HEK293T (cell line): ENCODE data around the gene THOP1.

Experiments used
- CTCF ChIA-PET: fragments of 350-600 bp; formaldehyde crosslinking; extraction: SDS; loops from one replicate; lab custom pipeline; 2021; ENCODE audit warnings: antibody characterized with exemption, inconsistent platforms; lab: Yijun Ruan, JAX
- POLR2A ChIA-PET: fragments of 350-600 bp; formaldehyde crosslinking; extraction: SDS; loops from one replicate; lab custom pipeline; 2020; ENCODE audit warnings: antibody characterized with exemption, inconsistent platforms; lab: Yijun Ruan, JAX
- DNase-seq: peaks from one replicate; pipeline ENCODE4 v3.0.0; 2012; ENCODE audit warnings: mixed read lengths; ENCODE audit errors: extremely low spot score
- ARNT ChIP-seq: fragments of 450-650 bp; IDR thresholded peaks from 2 replicates; pipeline ENCODE4 v1.6.1; 2017; ENCODE audit warnings: mild to moderate bottlenecking
- BHLHE40 ChIP-seq: fragments of 450-650 bp; IDR thresholded peaks from 2 replicates; pipeline ENCODE4 v1.6.1; 2016; ENCODE audit warnings: mild to moderate bottlenecking, moderate library complexity, borderline replicate concordance
- CTBP1 ChIP-seq: fragments of 450-650 bp; IDR thresholded peaks from 2 replicates; pipeline ENCODE4 v1.6.1; 2016; ENCODE audit warnings: borderline replicate concordance
- ELF4 ChIP-seq: fragments of 450-650 bp; IDR thresholded peaks from 2 replicates; pipeline ENCODE4 v1.6.1; 2017; ENCODE audit warnings: antibody characterized with exemption
- FOXA1 ChIP-seq: fragments of 450-650 bp; IDR thresholded peaks from 2 replicates; pipeline ENCODE4 v1.6.1; 2016; ENCODE audit warnings: mild to moderate bottlenecking
- FOXK2 ChIP-seq: fragments of 450-650 bp; IDR thresholded peaks from 2 replicates; pipeline ENCODE4 v1.6.1; 2016; ENCODE audit warnings: mild to moderate bottlenecking
- FOXM1 ChIP-seq: fragments of 450-650 bp; IDR thresholded peaks from 2 replicates; pipeline ENCODE4 v1.6.1; 2017; ENCODE audit warnings: mild to moderate bottlenecking, borderline replicate concordance
- HDGF ChIP-seq: fragments of 450-650 bp; IDR thresholded peaks from 2 replicates; pipeline ENCODE4 v1.6.1; 2017; ENCODE audit warnings: antibody characterized with exemption, borderline replicate concordance
- L3MBTL2 ChIP-seq: fragments of 450-650 bp; conservative IDR thresholded peaks from 2 replicates; pipeline ENCODE4 v1.6.1; 2016; ENCODE audit warnings: mild to moderate bottlenecking
- LEF1 ChIP-seq: fragments of 450-650 bp; IDR thresholded peaks from 2 replicates; pipeline ENCODE4 v1.6.1; 2017; ENCODE audit warnings: mild to moderate bottlenecking, borderline replicate concordance
- NFRKB ChIP-seq: fragments of 450-650 bp; IDR thresholded peaks from 2 replicates; pipeline ENCODE4 v1.6.1; 2016; ENCODE audit warnings: mild to moderate bottlenecking, moderate library complexity
- SP1 ChIP-seq: fragments of 450-650 bp; IDR thresholded peaks from 2 replicates; pipeline ENCODE4 v1.6.1; 2017
- SUZ12 ChIP-seq: fragments of 450-650 bp; IDR thresholded peaks from 2 replicates; pipeline ENCODE4 v1.6.1; 2016; ENCODE audit warnings: mild to moderate bottlenecking
- TARDBP ChIP-seq: fragments of 450-650 bp; IDR thresholded peaks from 2 replicates; pipeline ENCODE4 v1.6.1; 2016
- ZNF384 ChIP-seq: fragments of 450-650 bp; IDR thresholded peaks from 2 replicates; pipeline ENCODE4 v1.6.1; 2016
- TF ChIP-seq, protein P1 (sequence below): fragments of 450-650 bp; IDR thresholded peaks from 2 replicates; pipeline ENCODE4 v1.6.1; 2016

The THOP1 gene

GRCh38 chr19:2819540-2820111 lies 34.3 kb downstream of the THOP1 start, which contains the start of gene ZNF554:
ZNF554 (plus strand) TSS chr19:2819868; CDS start chr19:2820072, 204 bp downstream.
- peak; percentile 90 for DNase-seq
- CTCF ChIA-PET, result interaction anchor here (0.6 kb wide), 2 partner anchors 131 to 171 kb away, joined by 3 read pairs; no protein-coding TSS in a partner anchor
- POLR2A ChIA-PET, result interaction anchor here (0.8 to 1.0 kb wide), 2 partner anchors 9 to 35 kb away, joined by 3 read pairs; partner anchors contain the start of gene THOP1
- TF ChIP-seq LEF1 (peak; percentile 66; the same call in 1 of the 2 replicates), ELF4 (no peak; the same call in 1 of the 2 replicates)

DNA sequence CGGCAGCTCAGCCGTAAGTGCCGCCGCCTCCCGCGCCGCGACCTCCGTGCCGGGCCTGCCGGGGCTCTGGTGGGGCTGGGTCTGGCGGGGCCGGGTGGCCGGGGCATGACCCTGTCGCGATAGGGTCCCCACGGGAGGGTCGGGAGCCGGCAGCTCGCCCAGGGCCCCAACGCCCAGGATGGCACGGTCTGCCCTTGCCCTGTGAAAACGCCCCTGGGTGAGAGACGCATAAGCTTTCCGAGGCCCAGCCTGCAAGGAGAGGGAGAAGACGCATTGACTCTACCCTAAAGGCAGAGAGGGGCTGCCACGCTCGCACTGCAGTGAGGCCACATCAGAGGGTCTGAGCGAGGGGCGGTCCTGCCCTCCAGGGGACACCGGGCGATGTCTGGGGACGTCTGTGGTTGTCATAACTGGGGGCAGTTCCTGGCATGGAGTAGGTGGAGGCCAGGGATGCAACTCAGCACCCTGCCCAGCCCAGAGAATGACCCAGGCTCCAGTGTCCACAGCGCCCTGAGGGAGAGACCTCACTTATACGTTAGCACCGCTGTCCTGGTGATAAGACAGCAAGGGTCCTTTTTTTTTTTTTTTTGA lies 34.9 kb downstream of the THOP1 start:
- TF ChIP-seq ZNF384 (peak; percentile 31; the same call in 1 of the 2 replicates), L3MBTL2 (no peak)
- no peak for DNase-seq
- POLR2A ChIA-PET, result interaction anchor here (0.8 to 2.2 kb wide), 3 partner anchors 9 to 35 kb away, joined by 3 to 7 read pairs (median 3); partner anchors contain the start of genes THOP1 and ZNF555
- CTCF ChIA-PET, result interaction anchor here (0.6 kb wide), 1 partner anchor 130 kb away, joined by 3 read pairs; no protein-coding TSS in a partner anchor

DNA sequence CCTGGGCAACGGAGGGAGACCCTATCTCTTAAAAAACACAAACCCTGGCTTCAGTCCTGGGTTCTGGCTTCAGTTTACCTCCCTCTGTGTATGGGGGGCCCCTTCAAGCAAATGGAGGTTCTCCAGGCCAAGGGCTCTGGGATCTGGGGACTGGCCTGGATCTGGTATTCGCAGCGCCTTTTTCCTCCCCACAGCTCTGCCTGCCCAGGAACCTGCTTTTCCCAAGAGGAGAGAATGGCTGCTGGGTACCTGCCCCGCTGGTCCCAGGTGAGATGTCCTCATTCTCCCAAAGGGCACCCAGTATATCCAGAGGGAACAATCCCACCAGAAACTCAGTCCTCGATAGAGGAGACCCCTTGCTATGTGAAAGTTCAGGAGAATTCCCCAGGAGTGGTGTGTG lies 37.5 kb downstream of the THOP1 start:
- ChIA-PET CTCF (interaction anchor here (0.6 kb wide), 1 partner anchor 39 kb away, joined by 3 read pairs; no protein-coding TSS in a partner anchor), POLR2A (interaction anchor here (2.0 kb wide), 1 partner anchor 18 kb away, joined by 8 read pairs; the partner anchor contains the start of gene ZNF555)
- TF ChIP-seq, protein P1, sequence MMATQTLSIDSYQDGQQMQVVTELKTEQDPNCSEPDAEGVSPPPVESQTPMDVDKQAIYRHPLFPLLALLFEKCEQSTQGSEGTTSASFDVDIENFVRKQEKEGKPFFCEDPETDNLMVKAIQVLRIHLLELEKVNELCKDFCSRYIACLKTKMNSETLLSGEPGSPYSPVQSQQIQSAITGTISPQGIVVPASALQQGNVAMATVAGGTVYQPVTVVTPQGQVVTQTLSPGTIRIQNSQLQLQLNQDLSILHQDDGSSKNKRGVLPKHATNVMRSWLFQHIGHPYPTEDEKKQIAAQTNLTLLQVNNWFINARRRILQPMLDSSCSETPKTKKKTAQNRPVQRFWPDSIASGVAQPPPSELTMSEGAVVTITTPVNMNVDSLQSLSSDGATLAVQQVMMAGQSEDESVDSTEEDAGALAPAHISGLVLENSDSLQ, result no peak
- no peak for TF ChIP-seq L3MBTL2
- TF ChIP-seq BHLHE40, result no peak
- TF ChIP-seq NFRKB, result no peak
- TF ChIP-seq ELF4, result no peak
- TF ChIP-seq ZNF384, result no peak
- TF ChIP-seq FOXM1, result no peak
- TF ChIP-seq FOXK2, result no peak
- TF ChIP-seq FOXA1, result no peak
- TF ChIP-seq ARNT, result no peak
- TF ChIP-seq SUZ12, result no peak
- no peak for TF ChIP-seq LEF1
- TF ChIP-seq TARDBP, result no peak
- no peak for TF ChIP-seq HDGF
- TF ChIP-seq SP1, result no peak
- no peak for TF ChIP-seq CTBP1
- no peak for DNase-seq

DNA sequence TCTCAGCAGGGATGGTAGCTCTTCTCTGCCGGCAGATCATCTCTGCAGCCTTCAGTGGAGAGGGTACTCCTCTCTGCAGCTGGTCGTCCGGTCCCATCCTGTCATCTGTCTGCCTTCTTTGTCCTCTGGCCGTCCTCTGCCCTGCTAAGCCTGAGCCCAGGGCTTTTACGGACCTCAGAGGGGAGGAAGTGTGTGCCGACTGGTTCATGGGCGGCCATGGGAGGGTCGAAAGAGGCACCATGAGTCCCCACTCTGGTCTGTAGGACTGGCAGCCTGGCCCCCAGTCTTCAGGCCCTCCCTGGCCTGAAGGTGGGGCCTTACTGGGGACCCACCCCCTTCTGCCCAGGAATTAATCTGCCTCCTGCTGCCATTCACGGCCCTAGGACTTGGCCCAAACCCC lies 38.3 kb downstream of the THOP1 start:
- ChIA-PET CTCF (interaction anchor here (0.6 kb wide), 2 partner anchors 38 to 1206 kb away, joined by 3 read pairs; no protein-coding TSS in a partner anchor), POLR2A (interaction anchor here (2.0 kb wide), 1 partner anchor 17 kb away, joined by 8 read pairs; the partner anchor contains the start of gene ZNF555)
- TF ChIP-seq, protein P1, result no peak
- TF ChIP-seq LEF1 (no peak), ARNT (no peak), BHLHE40 (no peak), NFRKB (no peak), ZNF384 (no peak), HDGF (no peak), TARDBP (no peak), L3MBTL2 (no peak), SP1 (no peak), SUZ12 (no peak), FOXK2 (no peak), FOXA1 (no peak), CTBP1 (no peak), ELF4 (no peak), FOXM1 (no peak)
- no peak for DNase-seq

DNA sequence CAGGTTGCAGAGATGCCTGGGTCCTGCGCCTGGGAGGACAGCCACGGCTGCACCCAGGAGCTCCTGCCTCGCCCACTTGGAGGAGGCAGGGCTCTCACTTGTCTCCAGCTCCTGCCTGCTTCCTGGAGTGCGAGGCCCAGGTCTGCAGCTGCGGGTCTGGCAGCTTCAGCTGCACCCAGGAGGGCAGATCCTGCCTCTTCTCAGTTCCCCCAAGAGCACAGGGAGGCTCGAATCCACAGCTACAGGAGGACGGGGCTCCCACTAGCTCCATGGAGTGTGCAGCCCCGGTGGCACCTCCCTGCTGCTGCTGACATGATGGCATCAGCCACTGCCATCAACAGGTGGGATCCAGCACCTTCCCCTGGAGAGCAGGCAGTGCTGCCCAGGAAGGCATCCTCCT lies 38.8 kb downstream of the THOP1 start:
- DNase-seq, result no peak
- TF ChIP-seq LEF1 (no peak), HDGF (no peak), ARNT (no peak)
- CTCF ChIA-PET, result interaction anchor here (0.6 kb wide), 1 partner anchor 1207 kb away, joined by 3 read pairs; no protein-coding TSS in a partner anchor
- POLR2A ChIA-PET, result interaction anchor here (2.0 kb wide), 1 partner anchor 17 kb away, joined by 8 read pairs; the partner anchor contains the start of gene ZNF555

DNA sequence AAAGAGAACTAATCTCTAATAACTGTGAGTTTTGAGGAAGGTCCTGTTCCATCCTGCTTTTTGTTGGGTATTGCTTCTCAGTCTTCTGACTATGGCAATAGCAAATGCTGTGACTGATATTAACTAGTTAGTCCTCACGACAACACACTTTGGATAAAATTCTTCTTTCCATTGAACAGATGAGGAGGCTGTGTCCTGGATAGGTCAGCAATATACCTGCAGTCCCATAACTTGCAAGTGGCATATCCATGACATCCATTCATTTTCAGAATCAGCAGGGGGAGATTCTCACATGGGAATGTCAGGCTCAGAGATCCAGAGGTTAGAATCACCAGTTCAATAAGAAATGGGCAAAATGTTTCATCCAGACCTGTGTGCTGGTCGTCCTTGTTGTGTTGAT lies 41.7 kb downstream of the THOP1 start:
- CTCF ChIA-PET, result no interaction called here
- TF ChIP-seq BHLHE40 (no peak), HDGF (no peak)
- DNase-seq, result no peak
- POLR2A ChIA-PET, result no interaction called here

GRCh38 chr19:2827840-2828489 lies 42.7 kb downstream of the THOP1 start:
- TF ChIP-seq SUZ12, result no peak
- TF ChIP-seq FOXM1, result no peak
- no peak for TF ChIP-seq ARNT
- TF ChIP-seq FOXK2, result no peak
- TF ChIP-seq, protein P1, result no peak
- POLR2A ChIA-PET, result interaction anchor here (0.9 kb wide), 1 partner anchor 13 kb away, joined by 3 read pairs; the partner anchor contains the start of gene ZNF555
- no peak for DNase-seq
- CTCF ChIA-PET, result interaction anchor here (1.4 kb wide), 1 partner anchor 13 kb away, joined by 4 read pairs; the partner anchor contains the start of gene ZNF555
